Loucy (cell line): ENCODE measurements around the gene OPRM1.

ENCODE experiments used
- EZH2phosphoT487 ChIP-seq: fragments of 200-600 bp; IDR thresholded peaks from 2 replicates; pipeline ENCODE4 v1.6.1; 2018; ENCODE audit warnings: antibody characterized with exemption, mild to moderate bottlenecking, moderate library complexity, borderline replicate concordance
- TF ChIP-seq, protein P1 (sequence below): fragments of 200-600 bp; sonication (generic); conservative IDR thresholded peaks from 2 replicates; pipeline ENCODE4 v1.5.1; 2014; ENCODE audit warnings: mild to moderate bottlenecking, antibody characterized with exemption, low read length

DNA sequence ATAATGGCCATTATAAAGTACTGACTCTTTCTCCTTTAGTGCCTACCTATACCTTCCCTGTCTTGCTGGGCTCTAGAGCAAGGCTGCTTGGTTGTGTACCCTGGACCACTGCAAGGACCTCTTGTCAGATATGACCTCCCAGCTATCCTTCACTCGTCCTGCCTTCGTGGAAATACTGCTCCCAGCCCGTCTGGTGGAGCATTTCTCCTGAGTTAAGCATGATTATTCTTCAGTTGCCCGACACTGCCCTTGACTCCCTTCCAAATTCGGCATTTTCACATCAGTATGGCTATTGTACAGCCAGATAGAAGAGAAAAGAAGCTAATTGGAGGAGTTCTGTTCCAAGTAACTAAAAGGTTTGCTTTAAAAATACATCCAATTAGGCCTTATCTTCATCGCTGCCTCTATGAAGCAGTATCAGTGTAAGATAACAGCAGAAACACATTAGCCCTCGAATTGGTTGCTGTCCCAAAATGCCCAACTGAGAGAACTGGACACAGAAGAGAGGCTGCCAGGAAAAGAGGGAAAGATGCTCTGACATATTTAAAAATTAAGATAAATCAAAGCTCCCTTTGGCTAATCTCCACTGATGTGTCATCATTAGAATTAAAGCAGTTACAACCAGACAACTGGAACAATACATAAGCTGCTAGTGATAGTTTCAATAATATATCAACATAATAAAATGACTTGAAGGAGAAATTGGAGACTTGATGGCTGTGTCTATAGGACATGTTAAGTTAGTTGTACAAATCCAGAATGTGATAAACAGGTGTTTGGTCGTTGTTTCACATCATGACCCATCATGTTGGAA lies 54.4 kb downstream of the OPRM1 start:
- TF ChIP-seq, protein P1, sequence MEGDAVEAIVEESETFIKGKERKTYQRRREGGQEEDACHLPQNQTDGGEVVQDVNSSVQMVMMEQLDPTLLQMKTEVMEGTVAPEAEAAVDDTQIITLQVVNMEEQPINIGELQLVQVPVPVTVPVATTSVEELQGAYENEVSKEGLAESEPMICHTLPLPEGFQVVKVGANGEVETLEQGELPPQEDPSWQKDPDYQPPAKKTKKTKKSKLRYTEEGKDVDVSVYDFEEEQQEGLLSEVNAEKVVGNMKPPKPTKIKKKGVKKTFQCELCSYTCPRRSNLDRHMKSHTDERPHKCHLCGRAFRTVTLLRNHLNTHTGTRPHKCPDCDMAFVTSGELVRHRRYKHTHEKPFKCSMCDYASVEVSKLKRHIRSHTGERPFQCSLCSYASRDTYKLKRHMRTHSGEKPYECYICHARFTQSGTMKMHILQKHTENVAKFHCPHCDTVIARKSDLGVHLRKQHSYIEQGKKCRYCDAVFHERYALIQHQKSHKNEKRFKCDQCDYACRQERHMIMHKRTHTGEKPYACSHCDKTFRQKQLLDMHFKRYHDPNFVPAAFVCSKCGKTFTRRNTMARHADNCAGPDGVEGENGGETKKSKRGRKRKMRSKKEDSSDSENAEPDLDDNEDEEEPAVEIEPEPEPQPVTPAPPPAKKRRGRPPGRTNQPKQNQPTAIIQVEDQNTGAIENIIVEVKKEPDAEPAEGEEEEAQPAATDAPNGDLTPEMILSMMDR: no peak
- TF ChIP-seq EZH2phosphoT487: no peak
